Thyroid gland (tissue), 4 donors: ENCODE data around the gene ORM1.

ENCODE experiments used
- CTCF ChIP-seq, 6 experiments: fragments of 200-600 bp in 3 of 6; fragments of 450-650 bp in 3 of 6; sonication (generic) in 3 of 6; IDR thresholded peaks; one replicate each; pipeline ENCODE4 v1.5.1; 2016 to 2019; ENCODE audit warnings: antibody characterized with exemption in 6 of 6, mild to moderate bottlenecking in 2 of 6, inconsistent platforms in 1 of 6, moderate library complexity in 1 of 6
- POLR2A ChIP-seq, 2 donors: fragments of 450-650 bp; IDR thresholded peaks; one replicate each; pipeline ENCODE4 v1.6.1; 2017; ENCODE audit warnings: antibody characterized with exemption in 2 of 2, mild to moderate bottlenecking in 2 of 2, moderate library complexity in 1 of 2

- no peak for TF ChIP-seq POLR2A (IDR thresholded peaks at IDR 0.05)
- TF ChIP-seq CTCF (IDR thresholded peaks at IDR 0.05) = no peak
Observed at GRCh38 chr9:114363424-114363823, 40.5 kb downstream of the ORM1 start.
